ENCODE measurements around the gene NKX3-2.

GRCh38 chr4:13553081-13553480 lies 8.8 kb upstream of the NKX3-2 start:
- TF ChIP-seq, protein P1, sequence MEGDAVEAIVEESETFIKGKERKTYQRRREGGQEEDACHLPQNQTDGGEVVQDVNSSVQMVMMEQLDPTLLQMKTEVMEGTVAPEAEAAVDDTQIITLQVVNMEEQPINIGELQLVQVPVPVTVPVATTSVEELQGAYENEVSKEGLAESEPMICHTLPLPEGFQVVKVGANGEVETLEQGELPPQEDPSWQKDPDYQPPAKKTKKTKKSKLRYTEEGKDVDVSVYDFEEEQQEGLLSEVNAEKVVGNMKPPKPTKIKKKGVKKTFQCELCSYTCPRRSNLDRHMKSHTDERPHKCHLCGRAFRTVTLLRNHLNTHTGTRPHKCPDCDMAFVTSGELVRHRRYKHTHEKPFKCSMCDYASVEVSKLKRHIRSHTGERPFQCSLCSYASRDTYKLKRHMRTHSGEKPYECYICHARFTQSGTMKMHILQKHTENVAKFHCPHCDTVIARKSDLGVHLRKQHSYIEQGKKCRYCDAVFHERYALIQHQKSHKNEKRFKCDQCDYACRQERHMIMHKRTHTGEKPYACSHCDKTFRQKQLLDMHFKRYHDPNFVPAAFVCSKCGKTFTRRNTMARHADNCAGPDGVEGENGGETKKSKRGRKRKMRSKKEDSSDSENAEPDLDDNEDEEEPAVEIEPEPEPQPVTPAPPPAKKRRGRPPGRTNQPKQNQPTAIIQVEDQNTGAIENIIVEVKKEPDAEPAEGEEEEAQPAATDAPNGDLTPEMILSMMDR (IDR thresholded peaks at IDR 0.05) = no peak
- no peak for TF ChIP-seq REST (IDR thresholded peaks at IDR 0.05; ENCODE audit: insufficient read depth in 1 of 2, low read depth in 2 of 2, low read length in 1 of 2)
- TF ChIP-seq SIN3A (IDR thresholded peaks at IDR 0.05; ENCODE audit: borderline replicate concordance, insufficient read depth, low read depth, low read length) = no peak
